ENCODE data around the gene GRIP2. TPM values are rescaled to one million over a fixed set of nuclear protein-coding genes. Genes with fewer than 3 reads are reported as not detected.
A peak's percentile ranks its signal among the peaks of the same experiment; 100 is the strongest.

The GRIP2 gene
- total RNA-seq, 4 donors from 2014 or later: 0.77 to 8.0 (median 2.1) TPM

GRCh38 chr3:14459384-14459783 lies 80.8 kb downstream of the GRIP2 start:
- H3K9me3 ChIP-seq: no peaks in the 10 kb centered on the region
- H3K36me3 ChIP-seq: no peaks in the 10 kb centered on the region
- no peaks in the 10 kb centered on the region for H3K4me1 ChIP-seq
- H3K27me3 ChIP-seq: no peaks in the 10 kb centered on the region
- no peak overlapping the region for H3K4me3 ChIP-seq
- DNase-seq: no peak
- no peak overlapping the region for H3K27ac ChIP-seq
- no peak for TF ChIP-seq CTCF (IDR thresholded peaks at IDR 0.05)
- TF ChIP-seq POLR2A (IDR thresholded peaks at IDR 0.05): no peak
- intact Hi-C loops (cut with DNase I; ENCODE audit: low total_unique reads): no loop called here

GRCh38 chr3:14458434-14459275 lies 81.5 kb downstream of the GRIP2 start:
- no peaks in the 10 kb centered on the region for H3K27me3 ChIP-seq
- TF ChIP-seq CTCF (IDR thresholded peaks at IDR 0.05): no peak
- TF ChIP-seq POLR2A (IDR thresholded peaks at IDR 0.05): no peak
- peak overlapping the region in 1 of 2 donors; percentile 21 for H3K27ac ChIP-seq
- no peak overlapping the region for H3K4me3 ChIP-seq
- no peaks in the 10 kb centered on the region for H3K9me3 ChIP-seq
- intact Hi-C loops (cut with DNase I; ENCODE audit: low total_unique reads): no loop called here
- no peaks in the 10 kb centered on the region for H3K36me3 ChIP-seq
- H3K4me1 ChIP-seq: peaks cover 0 to 3% of the 10 kb centered on the region in 2 donors
- DNase-seq: no peak

GRCh38 chr3:14457999-14458398 lies 82.1 kb downstream of the GRIP2 start:
- TF ChIP-seq CTCF (IDR thresholded peaks at IDR 0.05): no peak
- Histone ChIP-seq H3K4me3 (no peak overlapping the region), H3K9me3 (no peaks in the 10 kb centered on the region), H3K27me3 (no peaks in the 10 kb centered on the region), H3K4me1 (peaks cover 0 to 8% of the 10 kb centered on the region in 2 donors), H3K36me3 (no peaks in the 10 kb centered on the region), H3K27ac (peak overlapping the region in 1 of 2 donors; percentile 21)
- intact Hi-C loops (cut with DNase I; ENCODE audit: low total_unique reads): no loop called here
- DNase-seq: no peak

- Histone ChIP-seq H3K9me3 (no peaks in the 10 kb centered on the region), H3K4me3 (no peak overlapping the region), H3K4me1 (peaks cover 2 to 8% of the 10 kb centered on the region in 2 donors), H3K27ac (no peak overlapping the region), H3K27me3 (no peaks in the 10 kb centered on the region), H3K36me3 (no peaks in the 10 kb centered on the region)
- TF ChIP-seq CTCF (IDR thresholded peaks at IDR 0.05) (no peak), POLR2A (IDR thresholded peaks at IDR 0.05) (no peak)
- intact Hi-C loops (cut with DNase I; ENCODE audit: low total_unique reads): no loop called here
- no peak for DNase-seq
Observed at GRCh38 chr3:14457481-14457880, 82.7 kb downstream of the GRIP2 start.

- no peak for TF ChIP-seq CTCF (IDR thresholded peaks at IDR 0.05)
- TF ChIP-seq POLR2A (IDR thresholded peaks at IDR 0.05): no peak
- Histone ChIP-seq H3K4me1 (peaks cover 8 to 9% of the 10 kb centered on the region in 2 donors), H3K27ac (peak overlapping the region in 1 of 2 donors; percentile 20), H3K4me3 (no peak overlapping the region), H3K27me3 (no peaks in the 10 kb centered on the region), H3K9me3 (no peaks in the 10 kb centered on the region), H3K36me3 (no peaks in the 10 kb centered on the region)
- intact Hi-C loops (cut with DNase I; ENCODE audit: low total_unique reads): no loop called here
- DNase-seq: no peak
Observed at GRCh38 chr3:14456794-14457193, 83.3 kb downstream of the GRIP2 start.
